Measurements from ENCODE around the gene COL24A1.

DNA sequence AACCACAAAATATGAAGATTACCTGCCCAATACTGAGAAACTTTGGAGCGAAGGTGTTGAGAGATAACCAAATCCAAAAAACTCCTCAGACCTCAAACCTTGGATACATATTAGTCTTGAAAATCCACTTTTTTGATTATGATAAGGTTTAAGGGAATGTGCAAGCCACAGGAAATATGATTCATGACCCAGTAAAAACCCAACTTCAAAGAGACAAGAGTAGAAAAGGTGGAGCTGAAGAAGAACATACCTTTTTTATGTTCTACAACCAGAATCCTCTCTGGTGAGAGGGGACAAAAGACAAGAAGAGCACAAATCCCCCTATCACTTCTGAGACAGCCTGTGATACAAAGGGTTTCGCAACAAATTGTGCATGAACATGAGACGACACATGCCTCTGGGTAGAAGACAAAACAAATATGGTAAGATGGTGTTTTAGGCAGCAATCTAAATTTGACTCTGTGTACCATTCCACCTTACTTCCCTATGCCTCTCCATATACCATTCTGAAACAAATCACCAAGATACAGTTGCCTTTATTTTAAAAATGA is 37.3 kb downstream of the COL24A1 start:
- TF ChIP-seq, protein P1, sequence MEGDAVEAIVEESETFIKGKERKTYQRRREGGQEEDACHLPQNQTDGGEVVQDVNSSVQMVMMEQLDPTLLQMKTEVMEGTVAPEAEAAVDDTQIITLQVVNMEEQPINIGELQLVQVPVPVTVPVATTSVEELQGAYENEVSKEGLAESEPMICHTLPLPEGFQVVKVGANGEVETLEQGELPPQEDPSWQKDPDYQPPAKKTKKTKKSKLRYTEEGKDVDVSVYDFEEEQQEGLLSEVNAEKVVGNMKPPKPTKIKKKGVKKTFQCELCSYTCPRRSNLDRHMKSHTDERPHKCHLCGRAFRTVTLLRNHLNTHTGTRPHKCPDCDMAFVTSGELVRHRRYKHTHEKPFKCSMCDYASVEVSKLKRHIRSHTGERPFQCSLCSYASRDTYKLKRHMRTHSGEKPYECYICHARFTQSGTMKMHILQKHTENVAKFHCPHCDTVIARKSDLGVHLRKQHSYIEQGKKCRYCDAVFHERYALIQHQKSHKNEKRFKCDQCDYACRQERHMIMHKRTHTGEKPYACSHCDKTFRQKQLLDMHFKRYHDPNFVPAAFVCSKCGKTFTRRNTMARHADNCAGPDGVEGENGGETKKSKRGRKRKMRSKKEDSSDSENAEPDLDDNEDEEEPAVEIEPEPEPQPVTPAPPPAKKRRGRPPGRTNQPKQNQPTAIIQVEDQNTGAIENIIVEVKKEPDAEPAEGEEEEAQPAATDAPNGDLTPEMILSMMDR (optimal IDR thresholded peaks at IDR 0.05 in 1 of 3, IDR thresholded peaks at IDR 0.05 in 1 of 3, conservative IDR thresholded peaks at IDR 0.05 in 1 of 3; ENCODE audit: extremely low read depth in 1 of 3, insufficient read depth in 2 of 3, low read length in 3 of 3), result no peak
- TF ChIP-seq EZH2 (IDR thresholded peaks at IDR 0.05; ENCODE audit: low read length), result no peak

All from keratinocyte (primary cell).